DMS 273 (cell line): ENCODE data around the gene SP7.

Experiments used
- DNase-seq: peaks from one replicate; lab custom pipeline; 2025; ENCODE audit not compliant: unreplicated experiment; lab: John Stamatoyannopoulos, UW

SP7 gene

GRCh38 chr12:53279283-53279869 is 56.8 kb downstream of the SP7 start:
- no peak for DNase-seq

DNA sequence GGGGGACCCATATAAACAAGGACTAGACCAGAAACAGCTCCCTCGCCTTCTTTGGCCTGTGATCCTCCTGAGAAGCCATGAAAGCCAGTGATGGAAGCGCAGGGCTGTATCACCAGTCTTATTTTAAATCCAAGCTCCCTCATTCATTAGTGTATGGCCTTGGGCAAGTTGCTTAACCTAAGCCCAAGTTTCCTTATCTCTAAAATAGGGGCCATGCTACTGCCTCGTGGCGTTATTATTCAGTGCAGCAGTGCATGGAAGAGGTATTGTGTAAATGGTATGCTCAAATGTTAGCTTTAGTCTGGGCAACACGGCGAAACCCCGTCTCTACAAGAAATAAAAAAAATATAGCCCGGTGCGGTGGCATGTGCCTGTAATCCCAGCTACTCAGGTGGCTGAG is 58.2 kb downstream of the SP7 start:
- no peak for DNase-seq
